GM12865 (cell line): ENCODE data around the gene DNASE1L1.

Source experiments
- DNase-seq: peaks from one replicate; pipeline ENCODE4 v3.0.0; 2010; ENCODE audit warnings: low read depth
- H3K4me3 ChIP-seq: 2 replicates; pipeline ENCODE4 v1.5.1; 2011; ENCODE audit warnings: mild to moderate bottlenecking, low read depth, low read length, control low read depth
- CTCF ChIP-seq: IDR thresholded peaks from 2 replicates; pipeline ENCODE4 v1.5.1; 2011; ENCODE audit warnings: low read length, control low read depth, low read depth, inconsistent platforms; ENCODE audit not compliant: insufficient read depth; ENCODE audit errors: missing control alignments

The DNASE1L1 gene

GRCh38 chrX:154373340-154374306 is 35.4 kb downstream of the DNASE1L1 start:
- peak overlapping the region; percentile 67 for H3K4me3 ChIP-seq
- peak; percentile 37 for DNase-seq
- peak; percentile 40 for TF ChIP-seq CTCF

- DNase-seq = peak; percentile 66
- H3K4me3 ChIP-seq = peak overlapping the region; percentile 44
- TF ChIP-seq CTCF = no peak
Observed at GRCh38 chrX:154372612-154373022, 36.4 kb downstream of the DNASE1L1 start.

- peak overlapping the region; percentile 44 for H3K4me3 ChIP-seq
- DNase-seq = no peak
- no peak for TF ChIP-seq CTCF
Observed at GRCh38 chrX:154371789-154372300, 37.2 kb downstream of the DNASE1L1 start.

- DNase-seq = peak; percentile 95
- no peak for TF ChIP-seq CTCF
- H3K4me3 ChIP-seq = peak overlapping the region; percentile 88
Observed at GRCh38 chrX:154371017-154371788, 37.9 kb downstream of the DNASE1L1 start.

- peak; percentile 22 for DNase-seq
- H3K4me3 ChIP-seq = peak overlapping the region; percentile 88
- TF ChIP-seq CTCF = no peak
Observed at GRCh38 chrX:154370300-154371016, 38.6 kb downstream of the DNASE1L1 start.

- peak overlapping the region; percentile 88 for H3K4me3 ChIP-seq
- DNase-seq = peak; percentile 76
- no peak for TF ChIP-seq CTCF
Observed at GRCh38 chrX:154369449-154370299, 39.4 kb downstream of the DNASE1L1 start.
